NCI-H1048 (cell line): ENCODE results near the gene SLC22A16.
"Not testable (repeated sequence)": the region's sequence is repeated elsewhere in the genome, so short reads cannot be mapped to it uniquely, and the experiment has no call there.

Experiments
- DNase-seq: peaks from one replicate; lab custom pipeline; 2025; lab: John Stamatoyannopoulos, UW

SLC22A16 gene

GRCh38 chr6:110488606-110489190 is 12.3 kb upstream of the SLC22A16 start:
- DNase-seq = no peak

DNA sequence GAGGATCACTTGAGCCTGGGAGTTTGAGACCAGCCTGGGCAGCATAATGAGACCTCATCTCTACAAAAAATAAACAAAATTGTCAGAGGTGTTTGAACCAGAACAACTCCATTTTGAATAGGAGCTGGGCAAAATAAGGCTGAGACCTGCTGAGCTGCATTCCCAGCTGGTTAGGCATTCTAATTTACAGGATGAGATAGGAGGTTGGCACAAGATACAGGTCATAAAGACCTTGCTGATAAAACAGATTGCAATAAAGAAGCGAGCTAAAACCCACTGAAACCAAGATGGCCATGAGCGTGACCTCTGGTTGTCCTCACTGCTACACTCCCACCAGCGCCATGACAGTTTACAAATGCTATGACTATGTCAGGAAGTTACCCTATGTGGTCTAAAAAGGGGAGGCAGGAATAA is 11.6 kb upstream of the SLC22A16 start:
- DNase-seq = not testable (repeated sequence)

GRCh38 chr6:110486756-110487155 is 10.3 kb upstream of the SLC22A16 start:
- no peak for DNase-seq

- no peak for DNase-seq
These were observed 9.1 kb upstream of the SLC22A16 start for GRCh38 chr6:110485491-110485890.

DNA sequence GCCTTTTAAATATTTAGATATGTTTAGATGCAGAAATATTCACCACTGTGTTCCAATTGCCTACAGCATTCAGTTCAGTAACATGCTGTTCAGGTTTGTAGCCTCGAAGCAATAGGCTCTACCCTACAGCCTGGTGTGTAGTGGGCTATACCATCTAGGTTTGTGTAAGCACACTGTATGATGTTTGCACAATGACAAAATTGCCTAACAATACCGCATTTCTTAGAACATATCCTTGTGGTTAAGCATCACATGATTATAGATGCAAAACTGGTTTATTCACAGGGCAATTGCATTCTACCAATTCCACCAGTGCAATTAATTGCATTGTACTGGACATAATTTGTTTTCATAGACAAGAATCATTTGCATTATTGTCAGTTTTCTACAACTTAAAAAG is 7.9 kb upstream of the SLC22A16 start:
- no peak for DNase-seq

GRCh38 chr6:110482774-110483400 is 6.5 kb upstream of the SLC22A16 start:
- DNase-seq = no peak

DNA sequence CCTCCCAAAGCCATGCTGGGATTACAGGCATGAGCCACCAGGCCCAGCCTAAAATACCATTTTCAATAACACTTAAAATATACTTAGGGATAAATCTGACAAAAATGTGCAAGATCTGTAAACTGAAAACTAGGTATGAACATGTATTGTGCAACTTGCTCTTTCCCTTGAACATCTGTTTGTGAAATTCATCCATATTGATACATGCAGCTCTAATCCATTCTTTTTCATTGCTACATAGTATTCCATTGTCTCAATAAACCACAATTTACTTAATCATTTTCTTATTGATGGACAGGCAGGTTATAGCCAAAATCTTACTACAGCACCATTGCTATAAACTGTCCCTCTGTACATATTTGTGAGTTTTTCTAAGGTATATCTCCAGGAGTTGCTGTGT is 4.7 kb upstream of the SLC22A16 start:
- DNase-seq = no peak

- no peak for DNase-seq
These were observed 1.3 kb downstream of the SLC22A16 start for GRCh38 chr6:110475066-110475653.

DNA sequence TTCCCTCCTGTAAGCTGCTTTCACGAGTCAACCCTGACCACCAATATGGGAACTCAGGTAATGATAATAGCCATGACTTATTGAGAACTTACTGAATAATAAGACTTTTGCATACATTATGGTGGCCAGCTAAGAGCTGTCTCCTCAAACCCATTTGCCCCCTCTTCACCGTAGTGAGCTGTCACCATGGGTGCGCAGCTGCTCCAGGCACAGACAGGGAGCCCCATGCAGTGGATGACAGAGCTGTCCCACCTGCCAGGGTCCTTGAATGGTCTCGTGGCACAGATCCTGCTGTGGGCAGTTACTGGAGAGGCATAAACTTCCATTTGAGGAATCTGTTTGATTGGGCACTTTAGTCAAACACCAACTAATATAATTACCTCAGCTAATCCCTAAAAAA is 1.9 kb downstream of the SLC22A16 start:
- DNase-seq = no peak

GRCh38 chr6:110472739-110473138 is 3.7 kb downstream of the SLC22A16 start:
- no peak for DNase-seq

DNA sequence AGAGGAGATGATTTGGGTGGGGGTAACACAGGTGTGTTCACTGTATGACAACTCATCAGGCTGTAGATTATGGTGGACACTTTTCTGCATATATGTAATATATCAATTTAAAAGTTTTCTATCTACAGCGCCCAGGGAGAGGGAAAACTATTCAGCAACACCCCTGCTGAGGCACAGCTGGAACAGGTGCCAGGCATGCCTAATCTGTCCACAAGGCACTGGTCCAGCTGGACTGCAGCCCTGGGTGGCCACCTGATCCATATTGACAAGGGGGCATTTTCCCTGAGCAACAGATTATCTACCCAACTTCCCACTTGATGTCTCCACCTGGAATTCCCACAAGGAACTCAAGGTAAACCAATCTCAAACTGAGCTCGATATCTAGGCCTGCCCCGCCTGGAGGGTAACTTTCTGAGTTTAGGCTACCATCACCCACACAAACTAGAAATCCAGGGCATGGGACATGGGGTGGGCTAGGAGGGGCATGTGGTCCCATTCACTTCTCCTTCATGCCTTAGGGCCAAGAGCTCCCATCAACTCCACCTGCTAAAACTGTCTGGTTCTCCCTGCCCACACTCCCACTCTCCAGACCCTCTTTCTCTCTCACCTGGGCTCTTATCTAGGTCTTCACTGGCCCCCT is 4.6 kb downstream of the SLC22A16 start:
- no peak for DNase-seq

- DNase-seq = no peak
These were observed 7.7 kb downstream of the SLC22A16 start for GRCh38 chr6:110468731-110469130.

DNA sequence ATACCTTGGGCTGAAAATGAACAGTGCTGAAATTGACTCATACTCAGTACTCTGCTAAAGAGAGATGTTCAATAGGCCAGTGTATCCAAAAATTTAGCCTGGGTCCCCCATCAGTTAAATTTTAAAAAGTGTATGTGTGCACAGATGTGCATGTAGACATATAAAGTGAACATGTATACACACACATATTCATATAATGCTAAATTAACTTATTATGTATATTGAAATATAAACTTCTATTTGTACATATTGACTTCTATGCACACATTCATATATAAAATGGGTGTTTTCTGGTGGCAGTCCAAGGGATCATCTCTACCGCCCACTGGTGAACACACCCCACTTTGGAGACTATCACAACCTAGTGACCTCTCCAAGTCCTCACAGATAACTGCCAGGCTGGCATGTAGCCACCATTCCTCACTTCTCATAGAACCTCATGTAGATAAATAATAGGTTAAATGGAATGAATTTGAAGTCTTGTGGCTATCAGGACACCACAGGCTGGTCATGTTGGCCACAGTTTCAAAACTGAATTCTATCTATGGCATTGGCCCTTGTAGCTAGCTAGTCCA is 8.8 kb downstream of the SLC22A16 start:
- no peak for DNase-seq

DNA sequence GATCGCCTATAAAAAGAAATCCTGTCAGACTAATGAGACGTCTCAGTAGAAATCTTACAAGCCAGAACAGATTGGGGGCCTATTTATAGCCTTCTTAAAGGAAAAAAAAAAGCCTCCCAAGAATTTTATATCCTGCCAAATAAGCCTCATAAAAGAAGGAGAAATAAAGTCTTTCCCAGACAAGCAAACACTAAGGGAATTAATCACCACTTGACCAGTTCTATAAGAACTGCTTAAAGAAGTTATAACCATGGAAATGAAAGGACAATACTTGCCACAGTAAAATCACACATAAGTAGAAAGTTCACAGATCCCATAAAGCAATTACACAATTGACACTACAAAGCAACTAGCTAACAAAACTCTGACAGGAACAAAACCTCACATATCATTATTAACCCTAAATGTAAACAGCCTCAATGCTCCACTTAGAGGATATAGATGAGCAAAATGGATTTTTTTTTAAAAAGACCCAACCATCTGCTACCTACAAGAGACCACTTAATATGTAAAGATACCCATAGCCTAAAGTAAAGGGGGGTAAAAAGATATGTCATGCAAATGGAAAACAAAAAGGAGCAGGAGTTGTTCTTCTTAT is 13.4 kb downstream of the SLC22A16 start:
- DNase-seq = no peak

GRCh38 chr6:110461376-110461775 is 15.0 kb downstream of the SLC22A16 start:
- no peak for DNase-seq

- DNase-seq = no peak
These were observed 17.3 kb downstream of the SLC22A16 start for GRCh38 chr6:110459137-110459536.

- DNase-seq = no peak
These were observed 17.9 kb downstream of the SLC22A16 start for GRCh38 chr6:110458476-110458875.

- peak; percentile 13 for DNase-seq
These were observed 18.7 kb downstream of the SLC22A16 start for GRCh38 chr6:110457567-110458175.

- no peak for DNase-seq
These were observed 19.7 kb downstream of the SLC22A16 start for GRCh38 chr6:110456694-110457093.

DNA sequence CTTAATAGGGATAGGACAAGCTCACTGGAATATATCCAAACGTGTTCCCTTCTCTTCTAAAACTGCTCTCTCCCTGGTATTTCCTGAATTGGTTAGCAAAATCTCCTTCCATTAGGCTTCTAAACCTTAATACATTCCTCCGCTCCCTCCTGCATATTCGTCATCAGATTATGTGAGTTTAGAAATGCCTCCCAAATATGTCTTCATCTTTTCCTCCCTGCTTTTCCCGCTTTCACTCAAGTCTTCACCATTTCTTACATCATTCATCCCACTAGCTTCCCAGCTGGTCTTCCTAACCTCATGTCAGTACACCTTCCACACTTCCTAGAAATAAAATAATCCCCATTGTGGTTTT is 26.9 kb downstream of the SLC22A16 start:
- DNase-seq = no peak

DNA sequence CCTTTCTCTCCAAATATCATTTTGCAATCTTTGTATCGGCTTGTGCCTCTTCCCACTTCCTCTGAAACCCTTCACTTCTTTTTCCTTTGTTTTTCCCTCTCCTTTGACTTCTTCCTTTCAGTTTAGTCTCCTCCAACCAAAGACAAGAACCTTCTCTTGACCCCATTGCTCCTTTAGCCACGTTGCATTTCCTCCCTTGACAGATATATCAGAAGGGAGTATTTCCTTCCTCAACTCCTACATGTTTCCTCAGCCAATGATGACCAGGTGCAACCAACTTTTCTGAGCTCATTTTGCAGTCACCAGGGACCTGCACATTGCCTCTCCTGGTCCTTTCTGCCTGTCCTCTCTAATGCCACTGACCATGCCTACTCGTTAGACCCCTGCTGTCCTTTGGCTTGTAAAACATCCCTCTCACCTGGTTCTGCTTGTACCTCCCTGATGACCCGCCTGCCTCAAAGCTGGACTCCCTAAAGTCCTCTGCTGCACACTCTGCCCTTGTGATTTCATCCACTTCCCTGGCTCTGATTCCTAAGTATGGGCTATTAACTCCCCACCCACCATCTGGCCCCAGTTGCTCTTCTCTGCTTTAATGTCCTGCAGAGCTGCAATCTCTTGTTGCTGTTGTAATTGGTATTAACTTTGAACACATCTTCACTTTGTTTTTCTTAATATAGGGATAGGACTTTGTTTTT is 27.4 kb downstream of the SLC22A16 start:
- DNase-seq = no peak

GRCh38 chr6:110447761-110448160 is 28.7 kb downstream of the SLC22A16 start:
- no peak for DNase-seq
